T-cell (primary cell): ENCODE measurements around the gene FOXD3. TPM values are rescaled to one million over a fixed set of nuclear protein-coding genes. Genes with fewer than 3 reads are reported as not detected.
A peak's percentile ranks its signal among the peaks of the same experiment; 100 is the strongest.

ENCODE experiments used
- ATAC-seq, 4 experiments: fragments of 200-7000 bp in 3 of 4; fragments of 150-1000 bp in 1 of 4; cut with Tn5 transposase; replicated peaks in 1 of 4; 1 replicate in 3 of 4; 2 replicates in 1 of 4; pipeline ENCODE4 v1.10.0; 2021; ENCODE audit warnings: moderate library complexity in 3 of 4, mild to moderate bottlenecking in 2 of 4, moderate number of reproducible peaks in 1 of 4
- CTCF ChIA-PET, 2 donors: fragments of 300-600 bp; sonication (Branson Sonifier 250); formaldehyde crosslinking; loops; one replicate each; lab custom pipeline; 2022; ENCODE audit warnings: antibody characterized with exemption in 2 of 2; lab: Charles Lee
- POLR2A ChIA-PET, 2 donors: fragments of 300-600 bp; sonication (Branson Sonifier 250); formaldehyde crosslinking; loops; one replicate each; lab custom pipeline; 2022; ENCODE audit warnings: antibody characterized with exemption in 2 of 2; lab: Charles Lee
- DNase-seq, 35 experiments: peaks; one replicate each; pipeline versions ENCODE4 v3.0.0 to v3.0.0-alpha.2; 2013 to 2023
- H3K27ac ChIP-seq: one replicate; pipeline ENCODE4 v1.5.1; 2013; ENCODE audit warnings: low read length
- H3K27me3 ChIP-seq, 2 experiments: replicated peaks in 1 of 2; 1 replicate in 1 of 2; 2 replicates in 1 of 2; pipeline versions ENCODE4 v1.6.1 to v1.7.0; 2013; ENCODE audit warnings: low read length in 1 of 2, mixed read lengths in 1 of 2; ENCODE audit not compliant: control insufficient read depth in 2 of 2, insufficient read depth in 2 of 2; ENCODE audit errors: extremely low read depth in 1 of 2
- H3K36me3 ChIP-seq, 2 donors: 1 replicate in 1 of 2; 2 replicates in 1 of 2; pipeline versions ENCODE4 v1.6.1 to v1.7.0; 2013; ENCODE audit warnings: low read length in 1 of 2; ENCODE audit not compliant: control insufficient read depth in 2 of 2, insufficient read depth in 1 of 2; ENCODE audit errors: extremely low read depth in 1 of 2
- H3K4me1 ChIP-seq, 2 experiments: 1 replicate in 1 of 2; 2 replicates in 1 of 2; pipeline versions ENCODE4 v1.6.1 to v1.7.0; 2013; ENCODE audit warnings: low read length in 2 of 2, mixed read lengths in 1 of 2; ENCODE audit not compliant: insufficient read depth in 2 of 2, control insufficient read depth in 1 of 2; ENCODE audit errors: extremely low read depth in 1 of 2
- H3K4me3 ChIP-seq, 2 donors: 1 replicate in 1 of 2; 2 replicates in 1 of 2; pipeline versions ENCODE4 v1.5.1 to v1.7.0; 2013; ENCODE audit warnings: mild to moderate bottlenecking in 2 of 2, low read length in 1 of 2, moderate library complexity in 1 of 2; ENCODE audit not compliant: control insufficient read depth in 1 of 2; ENCODE audit errors: extremely low read depth in 1 of 2
- H3K9me3 ChIP-seq: 2 replicates; pipeline ENCODE4 v1.7.0; 2013
- H3K27ac Mint-ChIP-seq, 2 donors: one replicate each; pipeline ENCODE4 v1.8.0; 2020 to 2021; ENCODE audit warnings: mild to moderate bottlenecking in 2 of 2, mixed read lengths in 2 of 2
- H3K27me3 Mint-ChIP-seq, 2 donors: one replicate each; pipeline ENCODE4 v1.8.0; 2021 to 2022; ENCODE audit warnings: mixed read lengths in 2 of 2
- H3K36me3 Mint-ChIP-seq: one replicate; pipeline ENCODE4 v1.8.0; 2021; ENCODE audit warnings: mixed read lengths
- H3K4me1 Mint-ChIP-seq, 3 donors: one replicate each; pipeline ENCODE4 v1.8.0; 2020 to 2022; ENCODE audit warnings: mixed read lengths in 3 of 3, mild to moderate bottlenecking in 1 of 3
- H3K4me3 Mint-ChIP-seq, 3 donors: one replicate each; pipeline ENCODE4 v1.8.0; 2020 to 2022; ENCODE audit warnings: mild to moderate bottlenecking in 3 of 3, mixed read lengths in 3 of 3, moderate library complexity in 3 of 3
- H3K9me3 Mint-ChIP-seq, 3 donors: one replicate each; pipeline ENCODE4 v1.8.0; 2020 to 2022; ENCODE audit warnings: mixed read lengths in 3 of 3
- WGBS: methylation state at CpG from one replicate; pipeline ENCODE4 v1.1.5; 2013; ENCODE audit warnings: missing lambda C conversion rate; ENCODE audit not compliant: insufficient coverage; 5-methylcytosine and 5-hydroxymethylcytosine counted together
- total RNA-seq, 35 experiments: library from RNA in 6 of 35; stranded (reverse) in 6 of 35; fragments of 120-200 nt in 1 of 35; gene quantifications; one replicate each; pipeline versions ENCODE4 v1.2.1 to v1.2.4 and lab custom pipeline; 2013 to 2026

Gene FOXD3
- total RNA-seq, 5 donors from 2014 or later (not counting 1 experiment from before 2014, with no cell fraction given): not detected

- Histone ChIP-seq H3K27me3 (peaks cover 27 to 63% of the 10 kb centered on the region in 2 experiments), H3K4me1 (peaks cover 3 to 38% of the 10 kb centered on the region in 2 experiments), H3K4me3 (no peak overlapping the region), H3K36me3 (no peaks in the 10 kb centered on the region), H3K27ac (no peak overlapping the region), H3K9me3 (no peaks in the 10 kb centered on the region)
- peaks cover 25 to 37% (median 31%) of the 10 kb centered on the region in 3 donors for H3K4me1 Mint-ChIP-seq
- ChIA-PET POLR2A (no interaction called here), CTCF (interaction anchor here in 1 of 2 donors (1.0 kb wide), 1 partner anchor 8 kb away, joined by 7 read pairs; no protein-coding TSS in a partner anchor)
- peaks cover 62 to 76% of the 10 kb centered on the region in 2 donors for H3K27me3 Mint-ChIP-seq
- peaks cover 0 to 7% (median 4%) of the 10 kb centered on the region in 3 donors for H3K9me3 Mint-ChIP-seq
- H3K36me3 Mint-ChIP-seq: no peaks in the 10 kb centered on the region
- no peak overlapping the region for H3K27ac Mint-ChIP-seq
- WGBS: 69% methylated on average over 6 of the region's 8 CpGs
- ATAC-seq: no peak
- no peak for DNase-seq
- peak overlapping the region in 1 of 3 donors; percentile 21 for H3K4me3 Mint-ChIP-seq
These were observed 5.8 kb downstream of the FOXD3 start for GRCh38 chr1:63328122-63328521.

- ChIA-PET POLR2A (no interaction called here), CTCF (interaction anchor here in 1 of 2 donors (1.0 kb wide), 1 partner anchor 9 kb away, joined by 7 read pairs; no protein-coding TSS in a partner anchor)
- peak overlapping the region in 1 of 2 donors; percentile 63 for H3K27ac Mint-ChIP-seq
- Histone ChIP-seq H3K36me3 (no peaks in the 10 kb centered on the region), H3K27me3 (peaks cover 27 to 59% of the 10 kb centered on the region in 2 experiments), H3K4me3 (no peak overlapping the region), H3K4me1 (peaks cover 0 to 34% of the 10 kb centered on the region in 2 experiments), H3K27ac (no peak overlapping the region), H3K9me3 (no peaks in the 10 kb centered on the region)
- no peak for ATAC-seq
- DNase-seq: no peak
- peaks cover 0 to 7% (median 4%) of the 10 kb centered on the region in 3 donors for H3K9me3 Mint-ChIP-seq
- H3K4me3 Mint-ChIP-seq: peak overlapping the region in 1 of 3 donors; percentile 31
- peaks cover 22 to 37% (median 27%) of the 10 kb centered on the region in 3 donors for H3K4me1 Mint-ChIP-seq
- H3K27me3 Mint-ChIP-seq: peaks cover 67 to 76% of the 10 kb centered on the region in 2 donors
- 68% methylated on average over 9 of the region's 9 CpGs for WGBS
- H3K36me3 Mint-ChIP-seq: no peaks in the 10 kb centered on the region
These were observed 6.4 kb downstream of the FOXD3 start for GRCh38 chr1:63328781-63329180.

- H3K27me3 Mint-ChIP-seq: peaks cover 72 to 81% of the 10 kb centered on the region in 2 donors
- WGBS: 6% methylated on average over 29 of the region's 50 CpGs
- H3K27ac Mint-ChIP-seq: no peak overlapping the region
- Histone ChIP-seq H3K27ac (no peak overlapping the region), H3K9me3 (no peaks in the 10 kb centered on the region), H3K36me3 (no peaks in the 10 kb centered on the region), H3K27me3 (peaks cover 27 to 58% of the 10 kb centered on the region in 2 experiments), H3K4me3 (no peak overlapping the region), H3K4me1 (peaks cover 0 to 27% of the 10 kb centered on the region in 2 experiments)
- ATAC-seq (peak in 2 of 4 experiments; percentile 27 to 47), DNase-seq (peak in 1 of 35 experiments; percentile 25)
- ChIA-PET CTCF (no interaction called here), POLR2A (interaction anchor here in 1 of 2 donors (0.6 kb wide), 1 partner anchor 39 kb away, joined by 3 read pairs; no protein-coding TSS in a partner anchor)
- peak overlapping the region in 1 of 3 donors; percentile 31 for H3K4me3 Mint-ChIP-seq
- H3K36me3 Mint-ChIP-seq: no peaks in the 10 kb centered on the region
- H3K4me1 Mint-ChIP-seq: peaks cover 18 to 32% (median 23%) of the 10 kb centered on the region in 3 donors
- peaks cover 0 to 7% (median 4%) of the 10 kb centered on the region in 3 donors for H3K9me3 Mint-ChIP-seq
These were observed 7.4 kb downstream of the FOXD3 start for GRCh38 chr1:63329621-63330330.

GRCh38 chr1:63330331-63330916 lies 8.1 kb downstream of the FOXD3 start:
- ChIA-PET CTCF (no interaction called here), POLR2A (interaction anchor here in 1 of 2 donors (0.6 kb wide), 1 partner anchor 38 kb away, joined by 3 read pairs; no protein-coding TSS in a partner anchor)
- DNase-seq (no peak), ATAC-seq (peak in 1 of 4 experiments; percentile 13)
- no peaks in the 10 kb centered on the region for H3K36me3 Mint-ChIP-seq
- Histone ChIP-seq H3K4me1 (peaks cover 0 to 27% of the 10 kb centered on the region in 2 experiments), H3K27ac (no peak overlapping the region), H3K36me3 (no peaks in the 10 kb centered on the region), H3K9me3 (no peaks in the 10 kb centered on the region), H3K4me3 (no peak overlapping the region), H3K27me3 (peaks cover 31 to 58% of the 10 kb centered on the region in 2 experiments)
- peaks cover 16 to 32% (median 23%) of the 10 kb centered on the region in 3 donors for H3K4me1 Mint-ChIP-seq
- H3K27ac Mint-ChIP-seq: no peak overlapping the region
- peaks cover 0 to 7% (median 4%) of the 10 kb centered on the region in 3 donors for H3K9me3 Mint-ChIP-seq
- H3K4me3 Mint-ChIP-seq: peak overlapping the region in 1 of 3 donors; percentile 31
- WGBS: 14% methylated on average over 12 of the region's 28 CpGs
- peaks cover 75 to 83% of the 10 kb centered on the region in 2 donors for H3K27me3 Mint-ChIP-seq

- ATAC-seq (no peak), DNase-seq (no peak)
- Histone ChIP-seq H3K4me3 (no peak overlapping the region), H3K27me3 (peaks cover 0 to 23% of the 10 kb centered on the region in 2 experiments), H3K9me3 (no peaks in the 10 kb centered on the region), H3K36me3 (no peaks in the 10 kb centered on the region), H3K27ac (no peak overlapping the region), H3K4me1 (no peaks in the 10 kb centered on the region)
- no peak overlapping the region for H3K27ac Mint-ChIP-seq
- ChIA-PET CTCF (no interaction called here), POLR2A (no interaction called here)
- H3K36me3 Mint-ChIP-seq: no peaks in the 10 kb centered on the region
- WGBS: 20% methylated on average over 1 of the region's 2 CpGs
- H3K9me3 Mint-ChIP-seq: no peaks in the 10 kb centered on the region
- no peaks in the 10 kb centered on the region for H3K4me1 Mint-ChIP-seq
- peaks cover 32 to 33% of the 10 kb centered on the region in 2 donors for H3K27me3 Mint-ChIP-seq
- no peak overlapping the region for H3K4me3 Mint-ChIP-seq
These were observed 20.0 kb downstream of the FOXD3 start for GRCh38 chr1:63342402-63342801.

GRCh38 chr1:63343922-63344321 lies 21.6 kb downstream of the FOXD3 start:
- H3K36me3 Mint-ChIP-seq: no peaks in the 10 kb centered on the region

More at GRCh38 chr1:63343922-63344321, 21.6 kb downstream of the FOXD3 start:
- POLR2A ChIA-PET: no interaction called here
- Mint-ChIP-seq H3K4me3 (no peak overlapping the region), H3K9me3 (no peaks in the 10 kb centered on the region), H3K27me3 (peaks cover 33 to 38% of the 10 kb centered on the region in 2 donors), H3K27ac (no peak overlapping the region), H3K4me1 (no peaks in the 10 kb centered on the region)
- WGBS: no CpG with 5 or more reads among the region's 1 CpG
- H3K9me3 ChIP-seq: no peaks in the 10 kb centered on the region
- H3K27ac ChIP-seq: no peak overlapping the region
- CTCF ChIA-PET: interaction anchor here in 1 of 2 donors (0.6 kb wide), 2 partner anchors 20 to 140 kb away, joined by 3 read pairs; no protein-coding TSS in a partner anchor
- no peaks in the 10 kb centered on the region for H3K36me3 ChIP-seq
- H3K4me3 ChIP-seq: no peak overlapping the region
- DNase-seq (no peak), ATAC-seq (no peak)
- peaks cover 0 to 17% of the 10 kb centered on the region in 2 experiments for H3K27me3 ChIP-seq
- H3K4me1 ChIP-seq: no peaks in the 10 kb centered on the region
